ENCODE results near the gene FUT9.
"Not testable (repeated sequence)": the region's sequence is repeated elsewhere in the genome, so short reads cannot be mapped to it uniquely, and the experiment has no call there.

The FUT9 gene

GRCh38 chr6:96237638-96238347 lies 222.0 kb downstream of the FUT9 start:
- no peak overlapping the region for H3K4me3 ChIP-seq (ENCODE audit: low read depth, low read length)
- DNase-seq (ENCODE audit: low read depth) = no peak
- no peak for TF ChIP-seq CTCF (conservative IDR thresholded peaks at IDR 0.05; ENCODE audit: low read depth, low read length)

GRCh38 chr6:96246563-96246962 lies 230.8 kb downstream of the FUT9 start:
- no peak overlapping the region for H3K4me3 ChIP-seq (ENCODE audit: low read depth, low read length)
- TF ChIP-seq CTCF (conservative IDR thresholded peaks at IDR 0.05; ENCODE audit: low read depth, low read length) = no peak
- no peak for DNase-seq (ENCODE audit: low read depth)

- no peak for DNase-seq (ENCODE audit: low read depth)
- no peak for TF ChIP-seq CTCF (conservative IDR thresholded peaks at IDR 0.05; ENCODE audit: low read depth, low read length)
- H3K4me3 ChIP-seq (ENCODE audit: low read depth, low read length) = no peak overlapping the region
Observed at GRCh38 chr6:96249755-96250154, 234.0 kb downstream of the FUT9 start.

- DNase-seq (ENCODE audit: low read depth) = no peak
- H3K4me3 ChIP-seq (ENCODE audit: low read depth, low read length) = no peak overlapping the region
- TF ChIP-seq CTCF (conservative IDR thresholded peaks at IDR 0.05; ENCODE audit: low read depth, low read length) = no peak
Observed at GRCh38 chr6:96257751-96258150, 242.0 kb downstream of the FUT9 start.

- DNase-seq (ENCODE audit: low read depth); H3K4me3 ChIP-seq (ENCODE audit: low read depth, low read length): not testable (repeated sequence)
Observed at GRCh38 chr6:96260787-96261430, 245.1 kb downstream of the FUT9 start.

Measured in choroid plexus epithelial cell (primary cell).